ENCODE data around the gene AHRR.
A peak's percentile ranks its signal among the peaks of the same experiment; 100 is the strongest.

Gene AHRR

GRCh38 chr5:333945-334344, 12.4 kb downstream of the AHRR start:
- Histone ChIP-seq H3K27me3 (ENCODE audit: insufficient read depth, low read length) (no peaks in the 10 kb centered on the region), H3F3A (ENCODE audit: insufficient read depth, low read length) (no peaks in the 10 kb centered on the region), H3K4me2 (ENCODE audit: low read length) (no peak overlapping the region), H3K36me3 (ENCODE audit: insufficient read depth, low read length) (no peaks in the 10 kb centered on the region), H3K79me2 (ENCODE audit: insufficient read depth, low read length) (peaks cover 5% of the 10 kb centered on the region), H3K27ac (ENCODE audit: low read depth, low read length, poor library complexity, severe bottlenecking) (peak overlapping the region; percentile 20), H3K9me2 (ENCODE audit: low read depth, low read length) (no peaks in the 10 kb centered on the region), H3K4me3 (ENCODE audit: low read depth, low read length, poor library complexity, severe bottlenecking) (no peak overlapping the region), H3K9me3 (ENCODE audit: low read length) (no peaks in the 10 kb centered on the region), H3K9ac (ENCODE audit: low read length) (0 out of 2 replicates have a peak overlapping the region, but pooled peaks have one; percentile 7), H2AFZ (ENCODE audit: low read length) (no peak overlapping the region), H4K20me1 (ENCODE audit: insufficient read depth, low read length) (no peaks in the 10 kb centered on the region), H3K4me1 (ENCODE audit: insufficient read depth, low read length, severe bottlenecking) (peaks cover 28% of the 10 kb centered on the region)
- TF ChIP-seq CTCF (IDR thresholded peaks at IDR 0.05; ENCODE audit: low read length) (no peak), EZH2 (IDR thresholded peaks at IDR 0.05; ENCODE audit: borderline replicate concordance, low read length) (no peak)

GRCh38 chr5:334903-335739, 13.6 kb downstream of the AHRR start:
- Histone ChIP-seq H3K4me1 (ENCODE audit: insufficient read depth, low read length, severe bottlenecking) (peaks cover 28% of the 10 kb centered on the region), H3K27ac (ENCODE audit: low read depth, low read length, poor library complexity, severe bottlenecking) (peak overlapping the region; percentile 20), H3K4me2 (ENCODE audit: low read length) (no peak overlapping the region), H3K9me2 (ENCODE audit: low read depth, low read length) (no peaks in the 10 kb centered on the region), H3K9me3 (ENCODE audit: low read length) (no peaks in the 10 kb centered on the region), H3K9ac (ENCODE audit: low read length) (no peak overlapping the region), H3K36me3 (ENCODE audit: insufficient read depth, low read length) (peaks cover 4% of the 10 kb centered on the region; the same call in 1 of the 2 replicates), H3K27me3 (ENCODE audit: insufficient read depth, low read length) (no peaks in the 10 kb centered on the region), H4K20me1 (ENCODE audit: insufficient read depth, low read length) (no peaks in the 10 kb centered on the region), H3K79me2 (ENCODE audit: insufficient read depth, low read length) (peaks cover 15% of the 10 kb centered on the region), H2AFZ (ENCODE audit: low read length) (no peak overlapping the region), H3F3A (ENCODE audit: insufficient read depth, low read length) (no peaks in the 10 kb centered on the region), H3K4me3 (ENCODE audit: low read depth, low read length, poor library complexity, severe bottlenecking) (no peak overlapping the region)
- no peak for TF ChIP-seq CTCF (IDR thresholded peaks at IDR 0.05; ENCODE audit: low read length)
- TF ChIP-seq EZH2 (IDR thresholded peaks at IDR 0.05; ENCODE audit: borderline replicate concordance, low read length), result no peak

- no peaks in the 10 kb centered on the region for H3K27me3 ChIP-seq (ENCODE audit: insufficient read depth, low read length)
- no peaks in the 10 kb centered on the region for H4K20me1 ChIP-seq (ENCODE audit: insufficient read depth, low read length)
- peaks cover 28% of the 10 kb centered on the region for H3K4me1 ChIP-seq (ENCODE audit: insufficient read depth, low read length, severe bottlenecking)
- no peak overlapping the region for H3K9ac ChIP-seq (ENCODE audit: low read length)
- no peaks in the 10 kb centered on the region for H3F3A ChIP-seq (ENCODE audit: insufficient read depth, low read length)
- H3K27ac ChIP-seq (ENCODE audit: low read depth, low read length, poor library complexity, severe bottlenecking), result no peak overlapping the region
- H2AFZ ChIP-seq (ENCODE audit: low read length), result no peak overlapping the region
- H3K9me2 ChIP-seq (ENCODE audit: low read depth, low read length), result no peaks in the 10 kb centered on the region
- no peaks in the 10 kb centered on the region for H3K9me3 ChIP-seq (ENCODE audit: low read length)
- peaks cover 4% of the 10 kb centered on the region; the same call in 1 of the 2 replicates for H3K36me3 ChIP-seq (ENCODE audit: insufficient read depth, low read length)
- TF ChIP-seq CTCF (IDR thresholded peaks at IDR 0.05; ENCODE audit: low read length) (no peak), EZH2 (IDR thresholded peaks at IDR 0.05; ENCODE audit: borderline replicate concordance, low read length) (no peak)
- peaks cover 16% of the 10 kb centered on the region for H3K79me2 ChIP-seq (ENCODE audit: insufficient read depth, low read length)
- no peak overlapping the region for H3K4me3 ChIP-seq (ENCODE audit: low read depth, low read length, poor library complexity, severe bottlenecking)
- H3K4me2 ChIP-seq (ENCODE audit: low read length), result no peak overlapping the region
Observed at GRCh38 chr5:335740-336038, 14.2 kb downstream of the AHRR start.
